Neural cell (in vitro differentiated cells): ENCODE data around the gene SNRNP70. TPM values are rescaled to one million over a fixed set of nuclear protein-coding genes. Genes with fewer than 3 reads are reported as not detected.

Experiments used
- H2AFZ ChIP-seq: fragments of 200-600, 300-800 bp; sonication (generic), shearing (Covaris generic); 2 replicates; pipeline ENCODE4 v1.6.0; 2014; ENCODE audit warnings: low read depth, mild to moderate bottlenecking, antibody characterized with exemption, low read length, moderate library complexity
- H3F3A ChIP-seq: fragments of 200-600 bp; shearing (Covaris generic); 2 replicates; pipeline ENCODE4 v1.6.1; 2016; ENCODE audit warnings: mild to moderate bottlenecking, moderate library complexity, mixed read lengths, antibody characterized with exemption, low read length; ENCODE audit not compliant: insufficient read depth, poor library complexity, severe bottlenecking
- H3K27ac ChIP-seq: fragments of 200-600, 300-800 bp; sonication (generic), shearing (Covaris generic); 2 replicates; pipeline ENCODE4 v1.5.1; 2014; ENCODE audit warnings: mild to moderate bottlenecking, low read length, moderate library complexity
- H3K27me3 ChIP-seq: fragments of 300-800, 200-600 bp; sonication (generic), shearing (Covaris generic); 2 replicates; pipeline ENCODE4 v1.6.0; 2014; ENCODE audit warnings: mild to moderate bottlenecking, low read depth, low read length, moderate library complexity; ENCODE audit not compliant: insufficient read depth
- H3K36me3 ChIP-seq: fragments of 300-800, 200-600 bp; sonication (generic), shearing (Covaris generic); 2 replicates; pipeline ENCODE4 v1.5.1; 2014; ENCODE audit warnings: mild to moderate bottlenecking, antibody characterized with exemption, low read length, moderate library complexity; ENCODE audit not compliant: insufficient read depth
- H3K4me2 ChIP-seq: fragments of 300-800, 200-600 bp; sonication (generic), shearing (Covaris generic); 2 replicates; pipeline ENCODE4 v1.6.0; 2014; ENCODE audit warnings: mild to moderate bottlenecking, low read length
- H3K4me3 ChIP-seq: fragments of 300-800, 200-600 bp; sonication (generic), shearing (Covaris generic); 2 replicates; pipeline ENCODE4 v1.5.1; 2014; ENCODE audit warnings: mild to moderate bottlenecking, low read length, moderate library complexity
- H3K79me2 ChIP-seq: fragments of 200-600 bp; shearing (Covaris generic); replicated peaks from 2 replicates; pipeline ENCODE4 v1.6.0; 2014; ENCODE audit warnings: mild to moderate bottlenecking, low read length, moderate library complexity; ENCODE audit not compliant: insufficient read depth
- H3K9ac ChIP-seq: fragments of 300-800, 200-600 bp; sonication (generic), shearing (Covaris generic); 2 replicates; pipeline ENCODE4 v1.6.1; 2016; ENCODE audit warnings: mild to moderate bottlenecking, low read length, mixed read lengths
- H3K9me2 ChIP-seq: fragments of 200-600 bp; shearing (Covaris generic); 2 replicates; pipeline ENCODE4 v1.6.1; 2016; ENCODE audit warnings: mild to moderate bottlenecking, low read length, mixed read lengths; ENCODE audit not compliant: insufficient read depth
- H3K9me3 ChIP-seq: fragments of 200-600, 300-800 bp; sonication (generic), shearing (Covaris generic); 2 replicates; pipeline ENCODE4 v1.6.1; 2016; ENCODE audit warnings: mild to moderate bottlenecking, mixed run types, low read length, moderate library complexity, mixed read lengths
- H4K20me1 ChIP-seq: fragments of 200-600 bp; shearing (Covaris generic); 2 replicates; pipeline ENCODE4 v1.6.1; 2016; ENCODE audit warnings: mild to moderate bottlenecking, mixed run types; ENCODE audit not compliant: insufficient read depth
- CTCF ChIP-seq: fragments of 450-650 bp; IDR thresholded peaks from 2 replicates; pipeline ENCODE4 v1.5.1; 2014; ENCODE audit warnings: antibody characterized with exemption, mild to moderate bottlenecking, moderate library complexity; ENCODE audit not compliant: poor library complexity, severe bottlenecking
- EP300 ChIP-seq: fragments of 450-650 bp; conservative IDR thresholded peaks from 2 replicates; pipeline ENCODE4 v1.6.1; 2014; ENCODE audit warnings: antibody characterized with exemption, mild to moderate bottlenecking, moderate library complexity; ENCODE audit not compliant: poor library complexity, severe bottlenecking
- EZH2 ChIP-seq: fragments of 200-600, 300-800 bp; shearing (Covaris generic), sonication (generic); IDR thresholded peaks from 2 replicates; pipeline ENCODE4 v1.6.1; 2014; ENCODE audit warnings: antibody characterized with exemption, low read length, borderline replicate concordance, mild to moderate bottlenecking; ENCODE audit not compliant: insufficient read depth, poor library complexity, severe bottlenecking
- MXI1 ChIP-seq: fragments of 450-650 bp; conservative IDR thresholded peaks from 2 replicates; pipeline ENCODE4 v1.6.1; 2014; ENCODE audit warnings: antibody characterized with exemption, mild to moderate bottlenecking; ENCODE audit not compliant: poor library complexity, severe bottlenecking
- POLR2AphosphoS5 ChIP-seq: IDR thresholded peaks from 2 replicates; pipeline ENCODE4 v1.6.1; 2012
- RAD21 ChIP-seq: fragments of 450-650 bp; conservative IDR thresholded peaks from 2 replicates; pipeline ENCODE4 v1.6.1; 2014; ENCODE audit warnings: antibody characterized with exemption, mild to moderate bottlenecking, moderate library complexity
- REST ChIP-seq: IDR thresholded peaks from 2 replicates; pipeline ENCODE4 v1.6.1; 2012; ENCODE audit warnings: borderline replicate concordance
- SMC3 ChIP-seq: fragments of 450-650 bp; conservative IDR thresholded peaks from 2 replicates; pipeline ENCODE4 v1.6.1; 2014; ENCODE audit warnings: antibody characterized with exemption, mild to moderate bottlenecking, moderate library complexity; ENCODE audit not compliant: poor library complexity
- TAF1 ChIP-seq: IDR thresholded peaks from 2 replicates; pipeline ENCODE4 v1.6.1; 2012; ENCODE audit warnings: low read depth
- polyA plus RNA-seq: library from polyadenylated mRNA; depleted of rRNA; stranded (reverse); fragments of >200 nt; gene quantifications from 2 replicates; pipeline ENCODE4 v1.2.3, GENCODE V29; 2014

The SNRNP70 gene
- polyA plus RNA-seq, 1 donor from 2014 or later: 721 TPM

DNA sequence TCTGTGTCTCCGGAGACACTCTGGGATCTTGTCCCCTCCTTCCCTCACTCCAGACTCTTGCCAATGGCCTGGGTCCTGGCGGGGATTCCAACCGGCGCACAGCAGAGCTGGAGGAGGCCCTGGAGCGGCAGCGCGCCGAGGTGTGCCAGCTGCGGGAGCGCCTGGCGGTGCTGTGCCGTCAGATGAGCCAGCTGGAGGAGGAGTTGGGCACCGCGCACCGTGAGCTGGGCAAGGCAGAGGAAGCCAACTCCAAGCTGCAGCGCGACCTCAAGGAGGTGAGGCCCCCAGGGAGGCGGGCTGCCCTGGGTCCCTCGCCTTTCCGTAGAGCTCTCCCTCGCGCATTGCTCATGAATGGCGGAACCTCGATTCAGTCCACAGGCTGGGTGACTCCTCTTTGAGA is 45.1 kb downstream of the SNRNP70 start:
- H3K27ac ChIP-seq: no peak overlapping the region
- H3K4me3 ChIP-seq: no peak overlapping the region
- peaks cover 11% of the 10 kb centered on the region for H3K36me3 ChIP-seq
- H3K9me3 ChIP-seq: no peaks in the 10 kb centered on the region
- H3K9me2 ChIP-seq: no peaks in the 10 kb centered on the region
- H4K20me1 ChIP-seq: no peaks in the 10 kb centered on the region
- no peaks in the 10 kb centered on the region for H3K79me2 ChIP-seq
- H2AFZ ChIP-seq: no peak overlapping the region
- H3K9ac ChIP-seq: no peak overlapping the region
- no peaks in the 10 kb centered on the region for H3F3A ChIP-seq
- H3K27me3 ChIP-seq: no peaks in the 10 kb centered on the region
- H3K4me2 ChIP-seq: no peak overlapping the region
- TF ChIP-seq SMC3: no peak
- no peak for TF ChIP-seq RAD21
- no peak for TF ChIP-seq EP300
- TF ChIP-seq TAF1: no peak
- TF ChIP-seq POLR2AphosphoS5: no peak
- TF ChIP-seq CTCF: no peak
- no peak for TF ChIP-seq MXI1
- TF ChIP-seq REST: no peak
- TF ChIP-seq EZH2: no peak

DNA sequence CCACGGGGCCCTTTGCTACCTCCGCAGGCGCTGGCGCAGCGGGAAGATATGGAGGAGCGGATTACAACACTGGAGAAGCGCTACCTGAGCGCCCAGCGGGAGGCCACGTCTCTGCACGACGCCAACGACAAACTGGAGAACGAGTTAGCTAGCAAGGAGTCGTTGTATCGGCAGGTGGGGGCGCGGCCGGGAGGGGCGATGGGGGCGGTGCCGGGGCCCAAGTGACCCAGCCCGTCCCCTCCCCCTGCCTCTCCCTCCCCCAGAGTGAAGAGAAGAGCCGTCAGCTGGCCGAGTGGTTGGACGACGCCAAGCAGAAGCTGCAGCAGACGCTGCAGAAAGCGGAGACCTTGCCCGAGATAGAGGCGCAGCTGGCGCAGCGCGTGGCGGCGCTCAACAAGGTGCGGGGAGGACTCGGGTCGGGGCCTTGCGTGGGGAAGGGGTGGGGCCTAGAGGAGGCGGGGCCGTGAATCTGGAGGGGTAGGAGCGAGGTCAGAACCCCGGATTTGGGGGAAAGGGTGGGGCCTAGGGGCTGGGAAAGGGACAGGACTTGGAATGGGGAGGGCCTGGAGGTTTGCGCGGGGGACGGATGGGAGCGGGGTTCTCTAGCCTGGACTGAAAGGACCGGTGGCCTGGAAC is 47.8 kb downstream of the SNRNP70 start:
- Histone ChIP-seq H3K27me3 (no peaks in the 10 kb centered on the region), H3K9ac (no peak overlapping the region), H3K79me2 (no peaks in the 10 kb centered on the region), H3K4me3 (no peak overlapping the region), H2AFZ (no peak overlapping the region), H3K4me2 (no peak overlapping the region), H3K27ac (no peak overlapping the region), H3K9me3 (no peaks in the 10 kb centered on the region), H3F3A (no peaks in the 10 kb centered on the region), H3K36me3 (peaks cover 11% of the 10 kb centered on the region), H3K9me2 (no peaks in the 10 kb centered on the region), H4K20me1 (no peaks in the 10 kb centered on the region)
- no peak for TF ChIP-seq POLR2AphosphoS5
